Measurements from ENCODE around the gene ZNRF3.

GRCh38 chr22:29090039-29090438 lies 206.7 kb downstream of the ZNRF3 start:
- TF ChIP-seq CTCF (conservative IDR thresholded peaks at IDR 0.05; ENCODE audit: low read depth in 2 of 2) (no peak), EZH2 (IDR thresholded peaks at IDR 0.05; ENCODE audit: low read depth, unreplicated experiment) (no peak), POLR2AphosphoS5 (IDR thresholded peaks at IDR 0.05; ENCODE audit: low read depth) (no peak), CREB1 (CRISPR knock-in tag; IDR thresholded peaks at IDR 0.05; ENCODE audit: low read depth) (no peak), EZH2phosphoT487 (IDR thresholded peaks at IDR 0.05; ENCODE audit: unreplicated experiment) (no peak), ZNF331 (CRISPR knock-in tag; IDR thresholded peaks at IDR 0.05; ENCODE audit: low read depth) (no peak), ZNF114 (CRISPR knock-in tag; IDR thresholded peaks at IDR 0.05) (no peak), REST (IDR thresholded peaks at IDR 0.05; ENCODE audit: unreplicated experiment) (no peak)
